Colon (tissue), 2 donors: ENCODE data around the gene PHACTR3.

Source experiments
- FAIRE-seq: peaks from 2 replicates; lab custom pipeline; 2012; peaks lifted over from hg19 to GRCh38; lab: Jason Lieb, UNC
- donor health status: control.
- donor health status: control.

The PHACTR3 gene

DNA sequence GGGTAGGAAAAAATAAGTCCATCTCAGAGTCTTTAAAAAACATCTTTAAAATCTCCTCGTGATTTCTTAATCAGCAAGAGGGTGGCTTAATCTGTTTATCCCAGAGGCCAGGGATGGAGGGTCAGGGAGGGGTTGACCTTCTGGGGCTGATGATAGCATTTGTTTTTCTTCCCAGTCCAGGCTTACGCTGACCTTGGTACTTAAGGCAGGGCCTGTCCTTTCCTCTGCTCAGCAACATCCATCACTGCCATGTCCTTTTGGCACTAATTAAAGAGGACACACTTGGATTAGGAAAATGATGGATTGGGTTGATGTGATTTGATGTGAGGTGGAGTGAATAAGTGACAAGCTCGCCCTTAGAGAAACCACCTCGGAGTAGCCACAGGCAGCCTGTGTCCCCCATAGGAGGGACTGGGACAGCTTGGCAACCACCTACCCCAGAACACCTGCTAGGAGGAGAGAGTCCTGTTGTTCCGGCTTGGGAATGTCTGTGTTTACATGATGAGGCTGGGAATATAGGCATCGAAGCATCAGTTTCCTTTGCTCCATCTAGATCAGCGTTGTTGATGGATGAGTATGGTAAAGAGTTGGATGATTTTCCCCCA lies 44.2 kb downstream of the PHACTR3 start:
- FAIRE-seq, result no peak

- no peak for FAIRE-seq
Measured at GRCh38 chr20:59650418-59650817, 46.1 kb downstream of the PHACTR3 start.

DNA sequence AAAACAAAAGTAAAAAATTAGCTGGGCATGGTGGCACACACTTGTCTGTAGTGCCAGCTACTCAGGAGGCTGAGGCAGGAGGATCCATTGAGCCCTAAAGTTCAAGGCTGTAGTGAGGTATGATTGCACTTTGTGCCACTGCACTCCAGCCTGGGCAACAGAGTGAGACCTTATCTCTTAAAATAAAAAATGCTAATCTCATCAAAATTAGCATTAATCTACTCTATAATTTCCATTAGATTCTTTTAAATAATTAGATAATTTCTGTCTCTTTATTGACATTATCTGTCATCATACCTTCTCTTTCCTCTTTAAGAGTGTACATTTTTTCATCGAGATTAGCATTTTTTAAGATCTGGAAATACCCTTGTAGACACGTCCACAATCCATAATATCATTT lies 48.0 kb downstream of the PHACTR3 start:
- FAIRE-seq, result no peak

DNA sequence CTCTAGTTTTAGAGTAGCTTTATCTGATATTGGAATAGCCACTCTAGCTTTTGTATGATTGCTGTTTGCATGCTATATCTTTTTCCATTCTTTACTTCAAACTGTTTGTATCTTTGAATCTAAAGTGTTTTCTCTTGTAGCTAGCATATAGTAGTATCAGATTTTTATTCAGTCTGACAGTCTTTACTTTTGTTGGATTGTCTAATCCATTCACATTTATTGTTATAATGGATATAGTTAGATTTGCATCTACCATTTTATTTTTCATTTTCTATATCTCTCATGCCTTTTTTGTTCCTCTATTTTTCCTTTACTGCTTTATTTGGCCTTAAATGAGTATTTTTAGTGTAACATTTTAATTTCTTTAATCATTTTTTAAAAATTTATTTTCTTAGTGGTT lies 52.1 kb downstream of the PHACTR3 start:
- FAIRE-seq, result no peak

GRCh38 chr20:59657459-59658046 lies 53.2 kb downstream of the PHACTR3 start:
- FAIRE-seq, result no peak

DNA sequence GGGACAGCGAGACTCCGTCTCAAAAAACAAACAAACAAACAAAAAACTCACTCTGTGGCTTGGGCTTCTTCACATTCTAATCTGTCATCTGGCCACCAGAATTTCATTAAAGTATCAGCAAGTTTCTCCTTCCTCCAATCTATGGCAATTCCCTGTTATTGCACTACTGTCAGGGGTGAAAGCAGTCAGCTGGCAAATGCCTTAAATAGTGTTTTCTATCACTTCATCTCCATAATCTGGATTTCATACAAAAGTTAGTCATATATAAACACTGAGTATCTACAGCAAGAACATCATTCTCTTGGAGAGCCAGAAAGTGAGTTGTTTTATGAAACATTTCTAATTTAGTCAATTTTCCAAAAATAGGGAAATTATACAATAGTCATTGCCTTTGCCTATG lies 56.1 kb downstream of the PHACTR3 start:
- no peak for FAIRE-seq

- no peak for FAIRE-seq
Measured at GRCh38 chr20:59661153-59661552, 56.8 kb downstream of the PHACTR3 start.

DNA sequence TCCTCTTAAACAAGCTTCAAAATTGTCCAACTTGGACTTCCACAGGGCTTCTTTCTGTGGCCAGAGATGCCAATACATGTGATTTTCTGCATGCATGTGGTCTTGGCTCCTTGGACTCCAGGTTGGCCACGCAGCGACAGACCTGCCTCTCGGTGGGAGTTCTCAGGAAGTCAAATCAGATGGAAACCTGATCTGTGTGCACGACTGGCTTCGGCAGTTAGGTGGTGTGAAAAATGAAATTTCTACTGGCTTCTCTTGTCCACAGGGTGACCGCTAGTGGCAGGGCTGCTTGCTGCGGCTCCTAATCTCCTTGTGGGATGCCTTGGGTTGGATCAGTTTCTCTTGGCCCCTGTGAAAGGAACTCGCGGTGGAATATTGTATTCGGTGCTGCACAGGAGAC lies 57.3 kb downstream of the PHACTR3 start:
- FAIRE-seq, result no peak

GRCh38 chr20:59662161-59662560 lies 57.8 kb downstream of the PHACTR3 start:
- FAIRE-seq, result no peak

GRCh38 chr20:59662856-59663512 lies 58.6 kb downstream of the PHACTR3 start:
- no peak for FAIRE-seq

- no peak for FAIRE-seq
Measured at GRCh38 chr20:59663513-59664060, 59.2 kb downstream of the PHACTR3 start.

GRCh38 chr20:59664421-59664941 lies 60.1 kb downstream of the PHACTR3 start:
- FAIRE-seq, result no peak

- no peak for FAIRE-seq
Measured at GRCh38 chr20:59665656-59666555, 61.6 kb downstream of the PHACTR3 start.

- FAIRE-seq, result no peak
Measured at GRCh38 chr20:59666586-59666985, 62.2 kb downstream of the PHACTR3 start.

GRCh38 chr20:59667131-59667530 lies 62.8 kb downstream of the PHACTR3 start:
- FAIRE-seq, result no peak

GRCh38 chr20:59667981-59668515 lies 63.7 kb downstream of the PHACTR3 start:
- no peak for FAIRE-seq

DNA sequence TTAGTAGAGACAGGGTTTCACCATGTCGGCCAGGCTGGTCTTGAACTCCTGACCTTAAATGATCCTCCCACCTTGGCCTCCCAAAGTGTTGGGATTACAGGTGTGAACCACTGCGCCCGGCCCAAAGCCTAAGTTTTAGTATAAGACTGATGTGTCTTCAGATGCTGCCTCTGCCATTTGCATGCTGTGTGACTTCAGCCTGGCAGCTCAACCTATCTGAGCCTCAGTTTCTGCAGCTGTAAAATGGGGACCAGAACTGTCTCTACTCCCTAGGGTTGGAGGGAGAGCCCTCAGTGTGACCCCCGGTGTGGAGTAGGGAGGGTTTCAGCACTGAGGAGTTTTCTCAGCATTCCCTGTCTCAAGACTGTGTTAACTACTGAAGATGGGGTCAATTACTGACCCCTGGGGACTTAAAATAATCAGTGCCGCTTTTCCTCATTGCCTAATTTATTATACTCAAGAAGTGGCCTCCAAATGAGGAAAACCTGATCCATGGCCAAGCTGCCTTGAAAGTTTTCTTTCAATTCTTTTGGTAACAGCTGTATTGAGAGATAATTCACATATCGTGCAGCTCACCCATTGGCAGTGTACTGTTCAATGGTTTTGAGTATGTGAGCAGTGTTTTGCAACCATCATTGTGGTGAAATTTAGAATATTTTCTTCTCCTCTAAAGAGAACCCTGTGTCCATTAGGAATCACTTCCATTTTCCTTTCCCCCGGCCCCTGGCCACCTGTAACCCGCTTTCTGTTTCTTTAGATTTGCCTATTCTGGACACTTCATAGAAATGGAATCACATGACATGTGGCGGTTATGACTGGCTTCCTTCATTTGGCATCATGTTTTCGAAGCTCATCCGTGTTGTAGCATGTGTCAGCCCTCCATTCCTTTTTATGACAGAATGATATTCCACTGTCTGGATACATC lies 64.8 kb downstream of the PHACTR3 start:
- no peak for FAIRE-seq

DNA sequence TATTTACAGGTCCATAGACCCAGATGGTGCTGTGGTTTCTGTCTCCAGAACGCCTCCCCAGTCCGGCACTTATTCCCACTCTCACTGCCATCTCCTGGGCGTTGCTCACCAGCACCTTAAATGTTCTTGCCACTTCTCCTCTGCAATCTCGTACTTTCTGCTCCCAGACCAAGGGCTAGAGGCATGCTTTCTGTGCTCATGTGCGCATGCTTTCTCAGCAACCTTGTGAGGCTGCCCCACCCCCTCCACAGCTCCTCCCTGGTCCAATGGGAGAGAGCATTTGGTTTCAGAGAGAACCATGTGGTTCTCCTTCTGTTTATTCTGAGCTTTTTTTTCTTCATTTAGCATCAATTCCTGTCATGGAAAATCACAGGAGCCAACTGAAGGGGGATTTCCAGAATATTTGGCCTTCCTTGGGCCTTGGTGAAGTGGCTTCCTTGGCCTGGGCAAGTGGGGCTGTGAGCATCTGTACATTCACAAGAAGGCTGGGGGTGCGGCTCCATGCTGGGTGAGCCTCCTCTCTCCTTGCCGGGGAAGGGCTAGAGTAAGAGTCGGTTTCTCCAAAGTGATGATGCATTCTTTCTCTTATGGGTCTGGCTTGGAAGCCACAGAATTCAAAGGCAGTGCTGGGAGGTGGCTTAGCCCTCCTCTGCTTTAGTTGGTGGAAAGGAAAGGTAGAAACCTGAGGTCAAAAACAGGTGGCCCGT lies 66.6 kb downstream of the PHACTR3 start:
- no peak for FAIRE-seq

GRCh38 chr20:59671661-59672471 lies 67.5 kb downstream of the PHACTR3 start:
- no peak for FAIRE-seq
